ENCODE data around the gene TAPBP. TPM values are rescaled to one million over a fixed set of nuclear protein-coding genes. Genes with fewer than 3 reads are reported as not detected.

The TAPBP gene
- total and polyA plus RNA-seq, 9 of the 15 experiments (the other 6 are each of a cell fraction or from before 2014, with no cell fraction given): 5.6 to 74.0 (median 22.3) TPM

DNA sequence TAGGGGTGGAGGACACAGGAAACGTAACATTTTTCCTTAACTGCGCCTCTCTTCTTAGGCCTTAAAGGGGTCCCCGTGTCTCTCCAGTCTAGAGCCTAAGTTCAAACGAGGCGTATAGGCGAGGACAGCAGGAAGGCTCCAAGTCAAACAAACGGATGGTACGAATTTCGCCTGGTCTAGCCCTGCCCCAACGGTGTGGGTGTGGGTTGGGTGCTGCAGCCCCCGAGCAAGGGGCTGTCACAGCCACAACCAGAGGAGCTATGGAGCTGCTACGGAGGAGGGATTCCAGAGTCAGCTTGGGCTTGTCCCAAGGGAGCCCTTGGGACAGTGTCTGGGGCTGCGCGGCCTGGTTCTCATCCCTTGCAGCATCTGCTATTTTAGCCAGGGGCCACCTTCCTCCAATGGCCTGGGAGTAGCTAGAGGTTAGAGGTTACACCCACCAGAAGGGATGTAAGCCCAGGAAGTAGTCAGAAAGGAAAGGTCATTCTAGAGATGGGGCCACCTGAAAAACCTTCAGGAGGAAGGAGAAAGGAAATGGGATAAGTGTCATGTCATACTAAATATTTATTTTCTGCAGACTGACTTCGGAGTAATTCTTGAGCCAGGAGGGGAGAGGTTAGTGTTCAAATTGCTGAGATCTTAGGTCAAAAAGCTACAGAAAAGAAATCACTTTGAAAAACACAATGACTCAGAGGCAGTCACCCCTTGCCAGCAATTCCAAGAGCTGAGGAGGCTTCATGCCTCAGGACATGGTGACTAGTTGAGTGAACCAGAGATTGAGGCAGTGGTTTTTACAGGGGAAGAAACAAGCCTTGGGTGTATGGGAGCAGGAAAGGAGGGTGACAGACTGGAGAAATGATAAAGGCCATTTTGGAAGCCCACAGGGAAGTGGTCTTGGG is 63.9 kb downstream of the TAPBP start (continued):
- TF ChIP-seq, protein P1, sequence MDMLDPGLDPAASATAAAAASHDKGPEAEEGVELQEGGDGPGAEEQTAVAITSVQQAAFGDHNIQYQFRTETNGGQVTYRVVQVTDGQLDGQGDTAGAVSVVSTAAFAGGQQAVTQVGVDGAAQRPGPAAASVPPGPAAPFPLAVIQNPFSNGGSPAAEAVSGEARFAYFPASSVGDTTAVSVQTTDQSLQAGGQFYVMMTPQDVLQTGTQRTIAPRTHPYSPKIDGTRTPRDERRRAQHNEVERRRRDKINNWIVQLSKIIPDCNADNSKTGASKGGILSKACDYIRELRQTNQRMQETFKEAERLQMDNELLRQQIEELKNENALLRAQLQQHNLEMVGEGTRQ (CRISPR knock-in tag; IDR thresholded peaks at IDR 0.05): no peak
- TF ChIP-seq NR2C2 (CRISPR knock-in tag; IDR thresholded peaks at IDR 0.05) (no peak; the same call in 1 of the 2 replicates), NR2C2 (tag; IDR thresholded peaks at IDR 0.05) (peak; percentile 86), EP400 (IDR thresholded peaks at IDR 0.05) (0 out of 2 replicates have a peak, but pooled peaks have one; percentile 3), ZNF277 (CRISPR knock-in tag; IDR thresholded peaks at IDR 0.05; ENCODE audit: borderline replicate concordance) (no peak), MITF (IDR thresholded peaks at IDR 0.05) (no peak), KLF10 (CRISPR knock-in tag; IDR thresholded peaks at IDR 0.05) (no peak), ZBTB5 (IDR thresholded peaks at IDR 0.05) (0 out of 2 replicates have a peak, but pooled peaks have one; percentile 9), BCOR (IDR thresholded peaks at IDR 0.05) (no peak), ELF4 (CRISPR knock-in tag; IDR thresholded peaks at IDR 0.05) (peak; percentile 37; the same call in 1 of the 2 replicates), ZBTB17 (CRISPR knock-in tag; IDR thresholded peaks at IDR 0.05) (peak; percentile 75), JUN (IDR thresholded peaks at IDR 0.05; ENCODE audit: borderline replicate concordance, low read depth, low read length) (no peak), JUN (CRISPR knock-in tag; IDR thresholded peaks at IDR 0.05; ENCODE audit: borderline replicate concordance) (no peak), POLR2B (IDR thresholded peaks at IDR 0.05; ENCODE audit: low read depth, partially characterized antibody) (peak; percentile 10), E2F5 (CRISPR knock-in tag; IDR thresholded peaks at IDR 0.05) (no peak), RHOXF2B (CRISPR knock-in tag; conservative IDR thresholded peaks at IDR 0.05) (0 out of 2 replicates have a peak, but pooled peaks have one; percentile 61), ZNF133 (CRISPR knock-in tag; IDR thresholded peaks at IDR 0.05) (0 out of 2 replicates have a peak, but pooled peaks have one; percentile 14)
- TF ChIP-seq, protein P2, sequence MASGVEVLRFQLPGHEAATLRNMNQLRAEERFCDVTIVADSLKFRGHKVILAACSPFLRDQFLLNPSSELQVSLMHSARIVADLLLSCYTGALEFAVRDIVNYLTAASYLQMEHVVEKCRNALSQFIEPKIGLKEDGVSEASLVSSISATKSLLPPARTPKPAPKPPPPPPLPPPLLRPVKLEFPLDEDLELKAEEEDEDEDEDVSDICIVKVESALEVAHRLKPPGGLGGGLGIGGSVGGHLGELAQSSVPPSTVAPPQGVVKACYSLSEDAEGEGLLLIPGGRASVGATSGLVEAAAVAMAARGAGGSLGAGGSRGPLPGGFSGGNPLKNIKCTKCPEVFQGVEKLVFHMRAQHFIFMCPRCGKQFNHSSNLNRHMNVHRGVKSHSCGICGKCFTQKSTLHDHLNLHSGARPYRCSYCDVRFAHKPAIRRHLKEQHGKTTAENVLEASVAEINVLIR (CRISPR knock-in tag; IDR thresholded peaks at IDR 0.05): no peak
- TF ChIP-seq, protein P3, sequence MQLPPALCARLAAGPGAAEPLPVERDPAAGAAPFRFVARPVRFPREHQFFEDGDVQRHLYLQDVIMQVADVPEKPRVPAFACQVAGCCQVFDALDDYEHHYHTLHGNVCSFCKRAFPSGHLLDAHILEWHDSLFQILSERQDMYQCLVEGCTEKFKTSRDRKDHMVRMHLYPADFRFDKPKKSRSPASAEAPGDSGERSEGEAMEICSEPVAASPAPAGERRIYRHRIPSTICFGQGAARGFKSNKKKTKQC (CRISPR knock-in tag; IDR thresholded peaks at IDR 0.05): no peak

All from K562 (cell line).